Peyer's patch (tissue), 4 donors: Measurements from ENCODE around the gene CDY1B.
"Not testable (repeated sequence)": the region's sequence is repeated elsewhere in the genome, so short reads cannot be mapped to it uniquely, and the experiment has no call there.

Experiments
- POLR2A ChIP-seq, 2 donors: fragments of 450-650 bp; IDR thresholded peaks; one replicate each; pipeline ENCODE4 v1.5.1; 2017; ENCODE audit warnings: antibody characterized with exemption in 2 of 2, mild to moderate bottlenecking in 2 of 2, moderate library complexity in 2 of 2
- TF ChIP-seq, protein P1 (sequence below), 6 experiments: fragments of 450-650 bp in 4 of 6; fragments of 200-600 bp in 2 of 6; sonication (generic) in 1 of 6; IDR thresholded peaks; one replicate each; pipeline ENCODE4 v1.5.1; 2017 to 2019; ENCODE audit warnings: antibody characterized with exemption in 6 of 6, mild to moderate bottlenecking in 3 of 6, moderate library complexity in 1 of 6

DNA sequence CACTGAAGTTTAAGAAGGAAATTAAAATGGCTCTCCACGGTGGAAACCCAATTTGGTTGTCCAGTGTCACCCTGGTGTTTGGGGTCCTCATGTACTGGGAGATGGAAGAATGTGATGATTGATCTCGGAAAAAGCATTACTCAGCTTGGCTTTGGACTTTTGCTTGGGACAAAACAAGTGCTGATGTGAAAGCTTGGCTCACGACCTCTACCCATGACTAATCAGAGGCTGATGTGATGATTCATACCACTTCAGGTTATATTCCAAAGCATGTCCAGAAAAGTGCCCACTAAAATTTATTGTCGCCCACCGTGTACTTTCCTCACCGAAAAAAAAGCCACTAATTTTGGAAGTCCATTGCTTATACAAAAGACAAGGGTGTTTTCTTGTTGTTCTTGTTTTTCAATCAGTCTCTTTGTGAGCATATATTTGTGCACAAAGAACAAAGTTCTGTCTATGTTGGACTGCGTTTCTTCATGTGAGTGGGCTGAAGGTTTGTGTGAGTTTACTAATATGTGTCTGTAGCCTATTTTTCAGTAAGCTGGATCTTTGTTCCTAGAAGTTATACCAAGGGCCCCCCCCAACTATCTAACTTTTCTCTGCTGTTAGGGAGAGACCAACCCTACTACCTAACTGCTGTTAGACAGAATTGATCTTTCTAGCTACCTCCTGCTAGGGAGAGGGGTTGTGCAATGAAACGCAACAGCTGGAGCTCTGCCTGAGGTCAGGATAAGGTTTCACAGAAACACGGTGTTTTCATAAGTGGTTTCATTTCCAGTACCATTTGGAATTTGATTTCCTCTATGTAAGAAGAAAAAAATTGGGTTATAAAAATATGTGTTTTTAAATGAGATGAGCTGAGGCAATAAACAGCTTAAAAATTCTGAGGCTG, 21.4 kb downstream of the CDY1B start:
- not testable (repeated sequence) for TF ChIP-seq POLR2A (IDR thresholded peaks at IDR 0.05)
- TF ChIP-seq, protein P1, sequence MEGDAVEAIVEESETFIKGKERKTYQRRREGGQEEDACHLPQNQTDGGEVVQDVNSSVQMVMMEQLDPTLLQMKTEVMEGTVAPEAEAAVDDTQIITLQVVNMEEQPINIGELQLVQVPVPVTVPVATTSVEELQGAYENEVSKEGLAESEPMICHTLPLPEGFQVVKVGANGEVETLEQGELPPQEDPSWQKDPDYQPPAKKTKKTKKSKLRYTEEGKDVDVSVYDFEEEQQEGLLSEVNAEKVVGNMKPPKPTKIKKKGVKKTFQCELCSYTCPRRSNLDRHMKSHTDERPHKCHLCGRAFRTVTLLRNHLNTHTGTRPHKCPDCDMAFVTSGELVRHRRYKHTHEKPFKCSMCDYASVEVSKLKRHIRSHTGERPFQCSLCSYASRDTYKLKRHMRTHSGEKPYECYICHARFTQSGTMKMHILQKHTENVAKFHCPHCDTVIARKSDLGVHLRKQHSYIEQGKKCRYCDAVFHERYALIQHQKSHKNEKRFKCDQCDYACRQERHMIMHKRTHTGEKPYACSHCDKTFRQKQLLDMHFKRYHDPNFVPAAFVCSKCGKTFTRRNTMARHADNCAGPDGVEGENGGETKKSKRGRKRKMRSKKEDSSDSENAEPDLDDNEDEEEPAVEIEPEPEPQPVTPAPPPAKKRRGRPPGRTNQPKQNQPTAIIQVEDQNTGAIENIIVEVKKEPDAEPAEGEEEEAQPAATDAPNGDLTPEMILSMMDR (IDR thresholded peaks at IDR 0.05) = not testable (repeated sequence)
